GM18502 (cell line): ENCODE measurements around the gene FAM120A.

ENCODE experiments used
- ATAC-seq: cut with Tn5 transposase; IDR thresholded peaks from one replicate; pipeline ENCODE4 v1.9.1; 2021; ENCODE audit warnings: mild to moderate bottlenecking; ENCODE audit not compliant: unreplicated experiment, poor library complexity

The FAM120A gene

DNA sequence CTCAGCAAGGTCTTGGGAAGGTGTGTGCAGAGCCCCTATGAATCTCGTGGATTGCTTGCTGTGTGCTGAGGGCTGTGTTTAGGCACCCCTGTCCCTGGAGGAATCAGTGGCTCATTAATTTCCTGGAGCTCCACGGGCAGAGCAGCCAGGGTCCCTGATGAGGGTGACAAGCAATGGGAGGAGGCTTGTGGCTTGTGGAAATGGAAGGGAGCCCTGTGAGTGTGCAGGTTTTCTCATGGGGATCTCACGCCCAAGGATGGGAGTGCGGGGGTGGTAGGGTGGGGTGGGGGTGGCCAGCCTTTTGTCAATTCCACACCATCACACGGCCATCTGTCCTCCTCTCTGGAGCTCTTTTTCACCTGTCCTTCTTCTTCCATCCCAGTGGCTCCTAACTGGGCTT lies 150.2 kb downstream of the FAM120A start:
- ATAC-seq: no peak

DNA sequence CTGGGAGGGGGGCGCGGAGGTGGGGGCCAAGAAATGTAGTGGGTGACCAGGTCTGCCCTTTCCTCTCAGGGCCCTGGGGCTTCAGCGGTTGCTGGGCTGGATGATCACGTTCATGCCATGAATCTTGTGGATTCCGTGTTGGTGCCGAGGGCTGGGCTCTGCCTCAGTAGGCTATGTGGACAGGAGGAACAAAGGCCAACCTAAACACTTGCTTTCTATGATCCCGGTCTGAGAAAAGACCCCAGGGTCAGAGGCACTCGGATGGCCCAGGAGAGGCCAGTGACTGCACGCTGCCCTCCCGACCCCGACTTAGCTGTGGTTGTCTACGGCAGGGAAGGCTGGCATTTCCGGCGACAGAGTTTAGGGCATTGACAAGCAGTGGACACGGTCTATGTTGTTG lies 151.5 kb downstream of the FAM120A start:
- no peak for ATAC-seq

DNA sequence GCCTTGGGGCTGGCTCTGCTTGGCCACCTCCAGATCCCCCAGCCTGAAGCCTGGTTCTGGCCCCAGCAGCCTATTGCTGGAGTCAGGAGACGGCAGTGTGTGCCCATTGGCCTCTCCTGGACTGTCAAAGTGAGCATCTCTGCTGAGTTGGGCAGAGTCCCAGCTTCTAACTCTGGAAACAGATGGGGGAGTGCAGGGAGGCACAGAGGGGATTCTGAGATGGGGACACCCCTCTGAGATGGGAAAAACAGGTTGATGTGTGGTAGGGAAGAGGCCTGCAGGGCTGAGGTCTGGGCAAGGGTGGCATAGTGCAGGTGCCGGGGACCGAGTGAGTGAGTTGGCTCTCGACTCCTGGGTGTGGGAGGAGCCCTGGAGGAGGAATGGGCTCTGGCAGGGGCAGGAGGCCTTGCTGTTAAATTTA lies 152.4 kb downstream of the FAM120A start:
- no peak for ATAC-seq

DNA sequence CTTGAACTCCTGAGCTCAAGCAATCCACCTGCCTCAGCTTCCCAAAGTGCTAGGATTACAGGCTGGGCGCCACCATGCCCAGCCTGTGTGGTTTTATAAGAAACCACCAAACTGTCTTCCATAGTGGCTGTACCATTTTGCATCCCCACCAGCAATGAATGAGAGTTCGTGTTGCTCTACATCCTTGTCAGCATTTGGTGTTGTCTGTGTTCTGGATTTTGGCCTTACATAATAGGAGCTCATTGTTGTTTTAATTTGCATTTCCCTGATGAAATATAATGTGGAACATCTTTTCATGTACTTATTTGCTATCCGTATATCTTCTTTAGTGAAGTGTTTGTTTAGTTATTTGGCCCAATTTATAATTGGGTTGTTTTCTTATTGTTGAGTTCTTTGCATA lies 154.7 kb downstream of the FAM120A start:
- no peak for ATAC-seq

DNA sequence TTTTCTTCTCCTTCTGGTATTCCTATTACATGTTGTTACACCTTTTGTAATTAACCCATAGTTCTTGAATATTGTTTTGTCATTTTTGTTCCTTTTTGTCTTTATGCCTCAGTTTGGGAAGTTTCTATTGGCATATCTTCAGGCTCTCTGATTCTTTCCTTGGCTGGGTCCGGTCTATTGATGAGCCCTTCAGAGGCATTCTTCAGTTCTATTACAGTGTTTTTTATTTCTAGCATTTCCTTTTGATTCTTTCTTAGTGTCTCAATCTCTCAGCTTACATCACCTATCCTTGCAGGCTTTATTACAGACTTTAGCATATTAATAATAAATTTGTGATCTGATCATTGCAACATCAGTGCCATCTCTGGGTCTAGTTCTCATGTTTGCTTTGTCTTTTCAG lies 158.7 kb downstream of the FAM120A start:
- ATAC-seq: no peak

DNA sequence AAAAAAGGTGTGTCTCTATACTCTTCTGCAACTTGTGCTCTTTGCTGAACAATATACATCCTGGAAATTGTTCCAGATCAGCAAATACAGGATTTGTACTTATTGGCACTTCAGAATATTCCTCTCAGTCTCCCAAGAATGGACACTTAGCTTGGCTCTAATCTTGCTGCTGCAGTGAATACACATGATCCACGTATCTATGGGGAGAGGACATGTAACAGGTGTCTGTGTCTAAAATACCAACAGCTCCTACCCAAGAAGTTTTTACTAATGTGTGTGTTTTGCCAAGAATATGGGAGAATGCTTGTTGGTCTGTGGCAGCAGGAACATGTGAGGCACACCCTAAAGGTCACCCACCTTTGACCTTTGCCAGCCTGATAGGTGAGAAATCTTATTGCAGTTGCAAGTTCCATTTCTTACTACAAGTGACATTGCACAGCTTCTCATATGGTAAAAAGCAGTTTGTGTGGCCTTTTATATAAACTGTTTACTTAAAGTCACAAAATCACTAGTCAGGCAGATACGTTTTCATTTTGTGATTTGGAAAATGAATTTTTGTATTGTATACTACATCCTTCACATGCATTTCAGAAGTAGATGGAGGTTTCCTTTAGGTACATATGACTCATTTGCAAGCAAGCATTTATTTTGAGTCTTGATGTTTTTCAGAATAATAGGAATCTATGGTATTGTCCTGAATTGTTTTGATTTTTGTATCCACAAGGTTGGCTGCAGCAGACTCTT lies 160.7 kb downstream of the FAM120A start:
- no peak for ATAC-seq

DNA sequence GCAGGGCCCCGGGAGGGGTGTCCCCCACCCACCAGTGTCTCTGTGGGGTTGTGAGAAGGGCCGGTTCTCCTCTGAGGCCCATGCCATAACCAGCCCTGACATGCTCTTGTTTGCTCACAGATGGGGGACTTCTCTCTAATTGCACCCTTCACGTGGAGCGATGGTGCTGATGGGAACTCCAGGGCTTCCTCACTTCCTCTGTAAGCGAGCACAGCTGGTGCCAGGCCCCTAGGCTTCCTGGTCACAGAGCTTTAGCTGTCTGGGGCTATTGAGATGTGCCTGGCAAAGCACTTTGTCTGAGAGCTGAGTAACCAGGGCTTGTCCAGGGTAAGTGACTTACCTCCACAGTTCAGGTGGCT lies 161.3 kb downstream of the FAM120A start:
- ATAC-seq: peak; percentile 69

DNA sequence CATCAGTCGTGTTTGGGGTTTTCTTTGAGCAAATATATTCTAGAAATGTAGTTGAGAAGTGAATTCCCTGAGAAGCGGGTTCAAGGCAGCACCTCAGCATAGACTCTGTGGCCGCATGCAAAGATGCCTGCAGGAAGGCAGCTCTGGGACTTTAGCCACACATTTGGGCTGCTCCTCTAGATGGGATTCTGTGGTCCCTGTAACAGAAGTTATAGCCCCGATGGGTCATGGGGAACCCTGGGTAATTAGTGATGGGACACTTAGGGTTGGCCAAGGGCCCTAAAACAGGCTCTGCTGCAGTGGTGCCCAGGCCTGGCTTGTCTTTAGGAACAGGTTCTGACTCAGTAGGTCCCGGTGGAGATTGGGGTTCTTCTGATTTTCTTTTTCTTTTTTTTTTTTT lies 161.7 kb downstream of the FAM120A start:
- ATAC-seq: no peak

DNA sequence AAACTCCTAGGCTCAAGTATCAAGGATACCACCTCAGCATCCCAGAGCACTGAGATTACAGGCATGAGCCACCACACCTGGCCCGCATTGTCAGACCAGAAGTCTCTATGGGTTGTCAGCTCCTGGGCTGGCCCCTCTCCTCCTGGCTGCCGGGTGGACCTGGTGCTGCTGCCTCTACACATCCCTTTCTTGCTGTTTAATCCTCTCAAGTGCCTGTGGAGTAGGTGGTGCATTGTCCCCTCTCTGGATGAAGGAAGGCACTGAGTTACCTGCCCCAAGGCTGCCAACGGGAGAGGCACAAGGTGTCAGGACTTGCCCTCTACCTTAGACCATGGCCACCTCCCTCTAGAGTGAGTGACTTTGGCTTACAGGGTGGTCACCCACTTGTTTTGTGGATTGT lies 162.3 kb downstream of the FAM120A start:
- ATAC-seq: no peak

DNA sequence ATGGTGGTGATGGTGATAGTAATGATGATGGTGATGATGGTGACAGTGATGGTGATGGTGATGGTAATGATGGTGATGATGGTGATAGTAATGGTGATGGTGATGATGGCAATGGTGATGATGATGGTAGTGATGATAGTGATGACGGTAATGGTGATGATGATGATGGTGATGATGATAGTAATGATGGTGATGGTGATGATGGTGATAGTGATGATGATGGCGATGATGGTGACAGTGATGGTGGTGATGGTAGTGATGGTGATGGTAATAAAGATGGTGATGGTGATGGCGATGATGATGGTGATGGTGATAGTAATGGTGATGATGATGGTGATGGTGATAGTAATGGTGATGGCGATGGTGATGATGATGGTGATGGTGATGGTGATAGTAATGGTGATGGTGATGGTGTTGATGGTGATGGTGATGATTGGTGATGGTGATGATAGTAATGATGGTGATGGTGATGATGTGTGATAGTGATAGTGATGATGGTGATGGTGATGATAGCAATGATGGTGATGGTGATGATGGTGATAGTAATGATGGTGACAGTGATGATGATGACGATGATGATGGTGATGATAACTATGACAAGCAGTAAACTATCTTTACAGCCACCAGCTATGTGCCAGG lies 163.5 kb downstream of the FAM120A start:
- no peak for ATAC-seq
